ENCODE results near the gene SPPL3.

DNA sequence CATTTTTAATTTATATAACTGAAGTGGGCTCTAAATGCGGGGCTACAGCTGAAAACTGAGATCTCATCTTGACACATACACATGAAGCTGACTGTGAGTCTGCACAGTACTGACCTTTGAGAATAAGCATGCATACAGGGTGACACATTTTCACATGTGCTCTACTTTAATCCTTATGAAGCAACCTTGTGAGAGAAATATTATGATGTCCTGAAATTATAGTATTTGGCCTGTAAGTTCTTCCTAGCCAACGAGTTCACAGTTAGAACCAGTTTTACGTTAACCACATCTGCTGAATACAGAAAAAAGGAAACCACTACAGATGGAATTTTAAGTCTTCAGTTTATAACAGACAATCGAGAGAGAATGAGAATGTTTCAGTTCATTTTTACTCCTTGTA is 70.3 kb downstream of the SPPL3 start:
- TF ChIP-seq, protein P1, sequence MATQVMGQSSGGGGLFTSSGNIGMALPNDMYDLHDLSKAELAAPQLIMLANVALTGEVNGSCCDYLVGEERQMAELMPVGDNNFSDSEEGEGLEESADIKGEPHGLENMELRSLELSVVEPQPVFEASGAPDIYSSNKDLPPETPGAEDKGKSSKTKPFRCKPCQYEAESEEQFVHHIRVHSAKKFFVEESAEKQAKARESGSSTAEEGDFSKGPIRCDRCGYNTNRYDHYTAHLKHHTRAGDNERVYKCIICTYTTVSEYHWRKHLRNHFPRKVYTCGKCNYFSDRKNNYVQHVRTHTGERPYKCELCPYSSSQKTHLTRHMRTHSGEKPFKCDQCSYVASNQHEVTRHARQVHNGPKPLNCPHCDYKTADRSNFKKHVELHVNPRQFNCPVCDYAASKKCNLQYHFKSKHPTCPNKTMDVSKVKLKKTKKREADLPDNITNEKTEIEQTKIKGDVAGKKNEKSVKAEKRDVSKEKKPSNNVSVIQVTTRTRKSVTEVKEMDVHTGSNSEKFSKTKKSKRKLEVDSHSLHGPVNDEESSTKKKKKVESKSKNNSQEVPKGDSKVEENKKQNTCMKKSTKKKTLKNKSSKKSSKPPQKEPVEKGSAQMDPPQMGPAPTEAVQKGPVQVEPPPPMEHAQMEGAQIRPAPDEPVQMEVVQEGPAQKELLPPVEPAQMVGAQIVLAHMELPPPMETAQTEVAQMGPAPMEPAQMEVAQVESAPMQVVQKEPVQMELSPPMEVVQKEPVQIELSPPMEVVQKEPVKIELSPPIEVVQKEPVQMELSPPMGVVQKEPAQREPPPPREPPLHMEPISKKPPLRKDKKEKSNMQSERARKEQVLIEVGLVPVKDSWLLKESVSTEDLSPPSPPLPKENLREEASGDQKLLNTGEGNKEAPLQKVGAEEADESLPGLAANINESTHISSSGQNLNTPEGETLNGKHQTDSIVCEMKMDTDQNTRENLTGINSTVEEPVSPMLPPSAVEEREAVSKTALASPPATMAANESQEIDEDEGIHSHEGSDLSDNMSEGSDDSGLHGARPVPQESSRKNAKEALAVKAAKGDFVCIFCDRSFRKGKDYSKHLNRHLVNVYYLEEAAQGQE (IDR thresholded peaks at IDR 0.05; ENCODE audit: insufficient replicate concordance, low read depth) = no peak
- TF ChIP-seq, protein P2, sequence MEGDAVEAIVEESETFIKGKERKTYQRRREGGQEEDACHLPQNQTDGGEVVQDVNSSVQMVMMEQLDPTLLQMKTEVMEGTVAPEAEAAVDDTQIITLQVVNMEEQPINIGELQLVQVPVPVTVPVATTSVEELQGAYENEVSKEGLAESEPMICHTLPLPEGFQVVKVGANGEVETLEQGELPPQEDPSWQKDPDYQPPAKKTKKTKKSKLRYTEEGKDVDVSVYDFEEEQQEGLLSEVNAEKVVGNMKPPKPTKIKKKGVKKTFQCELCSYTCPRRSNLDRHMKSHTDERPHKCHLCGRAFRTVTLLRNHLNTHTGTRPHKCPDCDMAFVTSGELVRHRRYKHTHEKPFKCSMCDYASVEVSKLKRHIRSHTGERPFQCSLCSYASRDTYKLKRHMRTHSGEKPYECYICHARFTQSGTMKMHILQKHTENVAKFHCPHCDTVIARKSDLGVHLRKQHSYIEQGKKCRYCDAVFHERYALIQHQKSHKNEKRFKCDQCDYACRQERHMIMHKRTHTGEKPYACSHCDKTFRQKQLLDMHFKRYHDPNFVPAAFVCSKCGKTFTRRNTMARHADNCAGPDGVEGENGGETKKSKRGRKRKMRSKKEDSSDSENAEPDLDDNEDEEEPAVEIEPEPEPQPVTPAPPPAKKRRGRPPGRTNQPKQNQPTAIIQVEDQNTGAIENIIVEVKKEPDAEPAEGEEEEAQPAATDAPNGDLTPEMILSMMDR (IDR thresholded peaks at IDR 0.05; ENCODE audit: insufficient read depth, low read length) = no peak

All from HL-60 (cell line).